ENCODE data around the gene CARMIL1.

DNA sequence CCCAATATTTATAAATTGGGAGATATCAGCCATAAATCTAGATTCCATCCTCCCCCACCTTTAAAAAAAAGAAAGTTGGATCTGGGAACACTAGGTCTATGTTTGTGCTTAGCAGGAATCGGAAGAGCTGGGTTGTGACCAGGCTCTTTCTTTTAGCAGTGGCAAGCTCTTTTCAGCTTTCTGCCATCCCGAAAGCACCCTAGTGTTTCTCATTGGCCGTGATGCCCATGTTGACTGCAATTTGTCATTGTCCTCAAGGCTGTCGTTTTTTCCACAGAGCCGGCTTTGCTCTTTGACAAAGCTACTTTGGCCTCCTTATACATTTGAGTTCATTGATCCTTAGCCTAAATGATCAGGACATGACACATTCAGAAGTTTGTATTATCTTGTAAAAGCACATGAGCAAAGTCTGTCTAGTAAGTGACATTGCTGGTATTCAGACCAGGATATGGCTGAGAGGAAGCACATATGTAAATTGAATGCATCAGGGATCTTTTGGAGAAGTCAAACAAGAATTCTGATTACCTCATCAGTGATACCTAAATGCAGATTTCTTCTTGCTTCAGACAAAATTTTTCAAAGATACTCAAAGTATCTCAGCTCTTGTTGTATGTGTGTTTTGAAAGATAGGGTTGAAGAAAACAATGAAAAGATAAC, 50.1 kb downstream of the CARMIL1 start:
- no peak for TF ChIP-seq CREB1 (IDR thresholded peaks at IDR 0.05; ENCODE audit: low read depth)
- TF ChIP-seq SUPT20H (IDR thresholded peaks at IDR 0.05; ENCODE audit: borderline replicate concordance, control insufficient read depth, low read depth, low read length) = no peak
- TF ChIP-seq CBX5 (IDR thresholded peaks at IDR 0.05; ENCODE audit: low read depth) = no peak
- TF ChIP-seq CEBPB (IDR thresholded peaks at IDR 0.05; ENCODE audit: borderline replicate concordance in 1 of 2, low read depth in 2 of 2, low read length in 2 of 2) = no peak
- TF ChIP-seq, protein P1, sequence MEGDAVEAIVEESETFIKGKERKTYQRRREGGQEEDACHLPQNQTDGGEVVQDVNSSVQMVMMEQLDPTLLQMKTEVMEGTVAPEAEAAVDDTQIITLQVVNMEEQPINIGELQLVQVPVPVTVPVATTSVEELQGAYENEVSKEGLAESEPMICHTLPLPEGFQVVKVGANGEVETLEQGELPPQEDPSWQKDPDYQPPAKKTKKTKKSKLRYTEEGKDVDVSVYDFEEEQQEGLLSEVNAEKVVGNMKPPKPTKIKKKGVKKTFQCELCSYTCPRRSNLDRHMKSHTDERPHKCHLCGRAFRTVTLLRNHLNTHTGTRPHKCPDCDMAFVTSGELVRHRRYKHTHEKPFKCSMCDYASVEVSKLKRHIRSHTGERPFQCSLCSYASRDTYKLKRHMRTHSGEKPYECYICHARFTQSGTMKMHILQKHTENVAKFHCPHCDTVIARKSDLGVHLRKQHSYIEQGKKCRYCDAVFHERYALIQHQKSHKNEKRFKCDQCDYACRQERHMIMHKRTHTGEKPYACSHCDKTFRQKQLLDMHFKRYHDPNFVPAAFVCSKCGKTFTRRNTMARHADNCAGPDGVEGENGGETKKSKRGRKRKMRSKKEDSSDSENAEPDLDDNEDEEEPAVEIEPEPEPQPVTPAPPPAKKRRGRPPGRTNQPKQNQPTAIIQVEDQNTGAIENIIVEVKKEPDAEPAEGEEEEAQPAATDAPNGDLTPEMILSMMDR (IDR thresholded peaks at IDR 0.05 in 2 of 3, conservative IDR thresholded peaks at IDR 0.05 in 1 of 3; ENCODE audit: control insufficient read depth in 2 of 3, extremely low read depth in 1 of 3, insufficient read depth in 1 of 3, low read depth in 3 of 3, low read length in 3 of 3) = no peak
- TF ChIP-seq RCOR1 (conservative IDR thresholded peaks at IDR 0.05; ENCODE audit: low read depth, low read length) = no peak
